ENCODE results near the gene CYP4V2.
"Not testable (repeated sequence)": the region's sequence is repeated elsewhere in the genome, so short reads cannot be mapped to it uniquely, and the experiment has no call there.

CYP4V2 gene

DNA sequence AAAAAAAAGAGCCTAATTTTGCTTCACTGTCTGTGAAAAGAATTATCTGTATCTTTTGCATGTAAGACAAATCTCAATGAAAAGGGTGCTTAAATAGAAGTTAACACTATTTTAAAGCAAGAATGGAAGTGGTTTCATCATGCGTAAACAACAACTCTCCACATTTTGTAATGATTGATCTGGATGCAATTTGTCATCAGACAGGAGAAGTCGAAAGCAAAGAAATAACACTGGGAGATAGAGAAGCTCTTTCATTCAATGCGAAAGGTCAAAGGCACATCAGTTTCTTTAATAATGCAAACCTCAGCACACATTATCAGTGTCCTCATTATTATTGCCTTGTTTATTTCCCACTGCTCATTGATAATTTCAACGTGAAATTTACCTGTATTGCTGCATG, 44.8 kb downstream of the CYP4V2 start:
- DNase-seq (ENCODE audit: low spot score) = no peak
- in situ Hi-C loops (cut with MboI; ENCODE audit: low sequenced_read_pairs, unreplicated experiment) = no loop called here
- TF ChIP-seq, protein P1, sequence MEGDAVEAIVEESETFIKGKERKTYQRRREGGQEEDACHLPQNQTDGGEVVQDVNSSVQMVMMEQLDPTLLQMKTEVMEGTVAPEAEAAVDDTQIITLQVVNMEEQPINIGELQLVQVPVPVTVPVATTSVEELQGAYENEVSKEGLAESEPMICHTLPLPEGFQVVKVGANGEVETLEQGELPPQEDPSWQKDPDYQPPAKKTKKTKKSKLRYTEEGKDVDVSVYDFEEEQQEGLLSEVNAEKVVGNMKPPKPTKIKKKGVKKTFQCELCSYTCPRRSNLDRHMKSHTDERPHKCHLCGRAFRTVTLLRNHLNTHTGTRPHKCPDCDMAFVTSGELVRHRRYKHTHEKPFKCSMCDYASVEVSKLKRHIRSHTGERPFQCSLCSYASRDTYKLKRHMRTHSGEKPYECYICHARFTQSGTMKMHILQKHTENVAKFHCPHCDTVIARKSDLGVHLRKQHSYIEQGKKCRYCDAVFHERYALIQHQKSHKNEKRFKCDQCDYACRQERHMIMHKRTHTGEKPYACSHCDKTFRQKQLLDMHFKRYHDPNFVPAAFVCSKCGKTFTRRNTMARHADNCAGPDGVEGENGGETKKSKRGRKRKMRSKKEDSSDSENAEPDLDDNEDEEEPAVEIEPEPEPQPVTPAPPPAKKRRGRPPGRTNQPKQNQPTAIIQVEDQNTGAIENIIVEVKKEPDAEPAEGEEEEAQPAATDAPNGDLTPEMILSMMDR (IDR thresholded peaks at IDR 0.05; ENCODE audit: borderline replicate concordance, control extremely low read depth, extremely low read depth, insufficient read depth, missing control alignments) = no peak

DNA sequence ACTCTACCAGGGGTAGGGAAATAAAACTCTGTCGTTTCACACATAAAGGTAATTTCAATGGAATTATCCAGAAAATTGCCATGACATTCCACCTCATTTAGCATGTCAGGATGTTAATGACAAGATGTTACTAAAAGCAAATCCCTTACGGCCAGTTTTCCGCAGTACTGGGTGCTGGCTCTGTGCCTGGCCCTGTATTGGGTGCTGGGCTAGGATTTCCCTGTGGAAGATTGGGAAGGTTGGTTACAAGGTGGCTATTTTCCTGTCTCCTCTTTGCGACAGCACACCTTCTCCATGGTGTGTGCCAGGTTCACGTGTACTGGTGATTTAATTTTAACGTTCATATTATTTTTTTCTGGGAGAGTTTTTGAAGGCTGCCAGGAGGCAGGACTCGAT, 49.1 kb downstream of the CYP4V2 start:
- in situ Hi-C loops (cut with MboI; ENCODE audit: low sequenced_read_pairs, unreplicated experiment) = no loop called here
- TF ChIP-seq, protein P1 (IDR thresholded peaks at IDR 0.05; ENCODE audit: borderline replicate concordance, control extremely low read depth, extremely low read depth, insufficient read depth, missing control alignments) = no peak
- no peak for DNase-seq (ENCODE audit: low spot score)

DNA sequence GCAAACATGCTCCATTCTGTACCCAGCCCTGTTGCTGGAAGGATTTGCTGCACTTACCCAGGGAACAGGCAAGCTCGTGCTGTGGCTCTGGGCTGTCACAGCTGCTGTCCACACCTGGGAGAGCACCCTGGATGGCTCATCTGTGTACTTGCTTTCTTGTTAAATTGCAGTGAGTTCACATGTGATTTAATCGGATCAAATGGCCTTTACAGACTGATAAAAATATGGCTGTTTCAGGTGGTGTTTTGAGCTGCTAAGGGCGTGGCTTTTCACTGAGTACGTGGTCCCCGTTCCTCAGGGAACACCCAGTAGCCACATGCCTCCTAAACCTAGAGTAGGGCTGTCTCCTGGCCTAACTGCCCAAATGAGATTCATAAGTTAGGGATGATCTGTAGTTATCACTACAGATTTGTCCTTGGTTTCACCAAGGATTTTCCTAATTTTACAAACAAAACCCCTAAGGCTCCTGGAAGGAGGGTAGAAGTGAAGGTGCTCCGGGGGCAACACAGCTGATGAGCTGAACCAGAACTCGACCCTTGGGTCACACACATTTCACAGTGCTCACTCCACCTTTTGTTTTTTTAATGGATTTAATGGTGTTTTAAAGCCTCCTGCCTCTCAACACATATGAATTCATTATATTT, 49.6 kb downstream of the CYP4V2 start:
- in situ Hi-C loops (cut with MboI; ENCODE audit: low sequenced_read_pairs, unreplicated experiment) = no loop called here
- TF ChIP-seq, protein P1 (IDR thresholded peaks at IDR 0.05; ENCODE audit: borderline replicate concordance, control extremely low read depth, extremely low read depth, insufficient read depth, missing control alignments) = no peak
- no peak for DNase-seq (ENCODE audit: low spot score)

DNA sequence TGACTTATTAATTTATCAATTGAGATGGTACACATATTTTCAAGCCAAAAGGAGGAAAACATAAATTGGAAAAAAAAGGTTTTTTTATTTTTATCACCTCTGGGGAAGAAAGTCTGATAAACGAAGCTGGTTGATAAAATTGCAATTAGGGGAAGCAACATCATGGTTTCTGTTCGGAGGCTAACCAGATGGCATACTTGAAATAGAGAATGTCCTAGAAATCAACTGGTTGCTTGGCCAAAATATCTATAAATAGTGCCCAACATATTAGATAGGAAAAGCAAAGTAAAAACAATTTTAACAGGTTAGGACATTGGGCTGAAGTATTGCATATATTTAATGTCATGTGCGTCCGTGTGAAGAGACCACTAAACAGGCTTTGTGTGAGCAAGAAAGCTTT, 50.2 kb downstream of the CYP4V2 start:
- TF ChIP-seq, protein P1 (IDR thresholded peaks at IDR 0.05; ENCODE audit: borderline replicate concordance, control extremely low read depth, extremely low read depth, insufficient read depth, missing control alignments) = no peak
- no peak for DNase-seq (ENCODE audit: low spot score)
- in situ Hi-C loops (cut with MboI; ENCODE audit: low sequenced_read_pairs, unreplicated experiment) = no loop called here

DNA sequence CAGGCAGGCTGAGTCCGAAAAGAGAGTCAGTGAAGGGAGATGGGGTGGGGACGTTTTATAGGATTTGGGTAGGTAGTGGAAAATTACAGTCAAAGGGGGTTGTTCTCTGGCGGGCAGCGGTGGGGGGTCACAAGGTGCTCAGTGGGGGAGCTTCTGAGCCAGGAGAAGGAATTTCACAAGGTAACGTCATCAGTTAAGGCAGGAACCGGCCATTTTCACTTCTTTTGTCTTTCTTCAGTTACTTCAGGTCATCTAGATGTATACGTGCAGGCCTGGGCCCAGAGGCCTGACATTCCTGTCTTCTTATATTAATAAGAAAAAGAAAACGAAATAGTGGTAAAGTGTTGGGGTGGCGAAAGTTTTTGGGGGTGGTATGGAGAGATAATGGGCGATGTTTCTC, 50.7 kb downstream of the CYP4V2 start:
- in situ Hi-C loops (cut with MboI; ENCODE audit: low sequenced_read_pairs, unreplicated experiment); DNase-seq (ENCODE audit: low spot score): not testable (repeated sequence)

DNA sequence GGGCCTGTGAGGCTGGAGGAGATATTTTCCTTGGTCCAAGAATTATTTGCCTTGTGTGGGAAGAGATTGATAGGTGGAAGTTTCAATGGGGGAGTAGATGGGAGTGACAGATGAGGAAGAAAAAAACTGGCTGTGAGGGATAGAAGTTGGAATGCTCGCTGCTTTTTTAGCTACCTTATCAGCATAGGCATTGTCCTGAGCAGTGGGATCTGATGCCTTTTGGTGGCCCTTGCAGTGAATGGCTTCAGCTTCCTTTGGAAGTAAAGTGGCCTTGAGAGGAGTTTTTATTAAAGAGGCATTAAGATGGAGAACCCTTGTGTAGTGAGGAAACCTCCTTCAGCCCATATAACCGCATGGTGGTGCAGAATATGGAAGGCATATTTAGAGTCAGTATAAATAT, 52.0 kb downstream of the CYP4V2 start:
- in situ Hi-C loops (cut with MboI; ENCODE audit: low sequenced_read_pairs, unreplicated experiment) = no loop called here

DNA sequence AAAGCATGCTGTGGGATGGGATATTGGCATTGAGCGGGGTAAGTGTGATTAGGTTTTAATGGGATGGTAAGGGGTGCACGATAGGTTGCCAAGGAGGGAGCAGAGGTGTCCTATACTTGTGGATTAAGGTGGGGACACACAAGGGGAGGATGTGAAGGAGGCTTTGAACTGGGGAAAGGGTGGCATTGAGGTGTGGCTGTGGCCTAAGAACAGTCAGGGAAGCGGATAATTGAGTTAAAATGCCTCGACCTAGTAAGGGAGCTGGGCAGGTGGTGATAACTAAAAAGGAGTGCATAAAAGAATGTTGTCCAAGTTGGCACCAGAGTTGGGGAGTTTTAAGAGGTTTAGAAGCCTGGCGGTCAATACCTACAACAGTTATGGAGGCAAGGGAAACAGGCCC, 53.5 kb downstream of the CYP4V2 start:
- in situ Hi-C loops (cut with MboI; ENCODE audit: low sequenced_read_pairs, unreplicated experiment) = no loop called here
- TF ChIP-seq, protein P1 (IDR thresholded peaks at IDR 0.05; ENCODE audit: borderline replicate concordance, control extremely low read depth, extremely low read depth, insufficient read depth, missing control alignments) = no peak
- no peak for DNase-seq (ENCODE audit: low spot score)

More for the DNA sequence above, 52.0 kb downstream of the CYP4V2 start:
- TF ChIP-seq, protein P1 (IDR thresholded peaks at IDR 0.05; ENCODE audit: borderline replicate concordance, control extremely low read depth, extremely low read depth, insufficient read depth, missing control alignments) = no peak
- DNase-seq (ENCODE audit: low spot score) = no peak

DNA sequence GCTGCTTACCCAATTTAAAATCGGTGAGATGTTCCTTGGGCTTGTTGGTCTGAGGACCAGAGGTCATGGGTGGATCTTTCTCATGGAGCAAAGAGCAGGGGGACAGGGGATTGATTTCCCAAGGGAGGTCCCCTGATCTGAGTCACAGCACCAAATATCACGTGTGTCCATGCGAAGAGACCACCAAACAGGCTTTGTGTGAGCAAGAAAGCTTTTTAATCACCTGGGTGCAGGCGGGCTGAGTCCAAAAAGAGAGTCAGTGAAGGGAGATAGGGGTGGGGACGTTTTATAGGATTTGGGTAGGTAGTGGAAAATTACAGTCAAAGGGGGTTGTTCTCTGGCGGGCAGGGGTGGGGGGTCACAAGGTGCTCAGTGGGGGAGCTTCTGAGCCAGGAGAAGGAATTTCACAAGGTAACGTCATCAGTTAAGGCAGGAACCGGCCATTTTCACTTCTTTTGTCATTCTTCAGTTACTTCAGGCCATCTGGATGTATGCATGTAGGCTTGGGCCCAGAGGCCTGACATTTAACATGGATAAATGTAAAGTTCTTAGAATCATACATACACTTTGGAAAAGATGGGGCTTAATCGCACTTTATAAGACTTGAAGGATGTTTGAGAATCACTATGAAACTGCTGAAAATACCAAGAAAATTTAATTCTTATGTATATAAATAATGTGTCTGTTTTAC, 55.8 kb downstream of the CYP4V2 start:
- in situ Hi-C loops (cut with MboI; ENCODE audit: low sequenced_read_pairs, unreplicated experiment); DNase-seq (ENCODE audit: low spot score): not testable (repeated sequence)
